NAMALWA (cell line): ENCODE results near the gene NPBWR2.

ENCODE experiments used
- DNase-seq: peaks from one replicate; pipeline ENCODE4 v3.0.0-alpha.2; 2015; ENCODE audit warnings: low spot score

The NPBWR2 gene, protein sequence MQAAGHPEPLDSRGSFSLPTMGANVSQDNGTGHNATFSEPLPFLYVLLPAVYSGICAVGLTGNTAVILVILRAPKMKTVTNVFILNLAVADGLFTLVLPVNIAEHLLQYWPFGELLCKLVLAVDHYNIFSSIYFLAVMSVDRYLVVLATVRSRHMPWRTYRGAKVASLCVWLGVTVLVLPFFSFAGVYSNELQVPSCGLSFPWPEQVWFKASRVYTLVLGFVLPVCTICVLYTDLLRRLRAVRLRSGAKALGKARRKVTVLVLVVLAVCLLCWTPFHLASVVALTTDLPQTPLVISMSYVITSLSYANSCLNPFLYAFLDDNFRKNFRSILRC

DNA sequence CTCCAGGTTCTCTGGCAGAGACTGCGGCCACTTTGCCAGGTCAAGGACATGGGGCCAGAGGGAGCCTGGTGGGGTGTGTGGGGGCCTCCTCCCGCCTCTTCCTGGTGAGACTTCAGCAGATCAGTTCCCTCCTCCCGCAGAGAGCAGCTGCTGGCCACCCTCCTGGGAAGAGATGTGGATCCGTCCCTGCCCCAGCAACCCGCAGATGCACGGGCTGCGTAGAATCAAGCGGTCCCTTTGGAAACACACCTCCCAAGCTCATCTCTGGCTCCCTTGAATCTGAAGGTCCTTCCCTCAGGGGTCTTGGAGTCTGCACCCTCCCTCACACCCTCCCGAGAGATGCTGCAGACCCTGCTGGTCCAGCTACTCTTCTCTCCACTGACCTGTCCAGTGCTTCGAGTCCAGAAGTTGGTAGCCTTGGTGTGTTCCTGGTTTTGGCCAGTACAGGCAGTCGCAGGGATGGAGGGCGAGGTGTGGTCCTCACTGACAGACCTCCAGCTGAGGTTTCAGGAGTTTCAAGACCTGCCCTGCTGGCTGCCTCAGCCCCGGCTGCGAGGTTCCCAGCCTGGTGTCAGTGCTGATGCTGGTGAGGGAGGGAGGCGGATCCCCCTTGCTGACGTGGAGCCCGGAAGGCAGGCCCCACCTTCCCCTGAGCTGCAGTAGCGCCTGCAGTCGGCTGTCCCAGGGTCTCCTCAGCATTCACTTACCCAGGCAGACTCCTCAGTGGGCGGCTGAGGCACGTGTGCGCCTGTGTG lies at the start of gene NPBWR2:
Gene NPBWR2, minus strand, starts transcription at position 585 of the 755 bp plus-strand sequence. CDS start 734 bp downstream, outside the sequence.
- DNase-seq: peak; percentile 79

DNA sequence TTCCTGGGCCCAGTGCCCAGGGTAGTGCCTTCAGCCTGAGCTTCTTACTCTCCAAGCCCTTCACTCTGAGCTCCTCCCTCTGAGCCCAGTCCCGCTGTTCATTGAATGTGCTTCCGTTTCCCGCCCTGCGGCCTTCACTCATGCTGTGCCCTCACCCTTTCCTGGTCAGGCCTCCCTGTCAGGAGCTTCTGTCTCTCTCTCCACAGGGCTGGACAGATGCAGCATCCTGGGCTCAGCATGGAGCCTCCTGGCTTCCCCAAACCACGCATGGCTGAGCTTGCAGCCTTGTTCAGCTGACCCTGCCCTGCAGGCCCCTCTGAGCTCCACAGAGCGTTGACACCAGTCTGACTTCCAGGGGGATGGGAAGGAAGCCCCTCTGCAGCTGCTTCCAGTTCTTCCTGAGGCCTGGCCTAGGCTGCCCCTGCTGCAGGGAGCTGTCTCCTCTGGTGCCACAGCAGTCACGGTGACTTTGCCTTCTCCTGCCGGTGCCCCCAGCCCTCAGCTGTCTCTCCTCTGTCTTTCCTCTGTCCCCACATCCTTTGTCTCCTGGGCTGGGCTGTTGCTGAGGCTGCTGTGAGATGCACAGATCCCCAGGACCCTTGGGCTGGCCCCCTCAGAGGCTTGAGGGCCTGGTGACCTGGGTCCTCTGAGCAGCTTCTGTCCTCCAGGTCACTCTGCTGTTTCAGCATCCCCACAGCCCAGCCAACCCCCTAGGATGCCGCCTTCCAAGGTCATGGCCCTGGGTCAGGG lies 48.9 kb upstream of the NPBWR2 start:
- no peak for DNase-seq

DNA sequence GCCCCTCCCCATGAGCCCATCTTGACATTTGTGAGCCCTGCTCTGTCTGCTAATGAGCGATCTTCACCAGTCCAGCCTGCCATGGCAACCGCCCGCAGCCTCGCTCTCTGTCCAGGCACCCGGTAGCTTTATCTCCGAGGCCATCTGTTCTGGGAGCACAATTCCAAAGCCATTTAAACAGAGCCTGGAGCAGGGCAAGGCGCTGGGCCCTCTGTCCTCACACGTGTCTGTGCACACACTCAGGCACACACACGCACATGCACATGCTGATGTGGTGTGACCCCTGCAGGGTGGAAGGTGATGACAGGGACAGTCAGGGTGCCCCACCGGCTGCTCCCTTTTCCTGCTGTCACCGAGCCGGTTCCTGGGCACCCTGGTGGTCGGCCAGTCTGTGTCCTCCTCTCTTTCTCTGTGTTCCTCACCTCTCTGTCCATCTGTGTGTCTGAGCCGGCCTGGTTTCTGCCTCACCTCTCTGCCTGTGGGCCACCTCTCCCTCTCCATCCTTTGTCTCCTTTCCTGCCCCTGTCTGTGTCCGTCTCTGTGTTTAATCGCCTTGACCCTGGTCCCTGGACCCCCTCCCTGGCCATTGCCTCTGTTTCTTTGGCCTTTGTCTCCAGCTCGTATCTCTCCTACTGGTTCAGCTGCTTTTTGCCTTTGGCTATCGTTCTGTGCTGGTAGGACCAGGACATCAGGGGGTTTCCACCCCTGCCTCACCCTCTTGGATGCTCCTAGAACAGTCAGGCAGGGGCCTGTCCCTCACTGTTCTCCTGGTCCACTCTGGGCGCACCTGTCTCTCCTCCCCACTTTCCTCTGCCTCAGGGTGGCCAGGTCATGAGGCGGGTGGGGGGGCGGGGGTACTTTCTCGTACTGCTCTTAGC lies 48.1 kb upstream of the NPBWR2 start:
- no peak for DNase-seq

DNA sequence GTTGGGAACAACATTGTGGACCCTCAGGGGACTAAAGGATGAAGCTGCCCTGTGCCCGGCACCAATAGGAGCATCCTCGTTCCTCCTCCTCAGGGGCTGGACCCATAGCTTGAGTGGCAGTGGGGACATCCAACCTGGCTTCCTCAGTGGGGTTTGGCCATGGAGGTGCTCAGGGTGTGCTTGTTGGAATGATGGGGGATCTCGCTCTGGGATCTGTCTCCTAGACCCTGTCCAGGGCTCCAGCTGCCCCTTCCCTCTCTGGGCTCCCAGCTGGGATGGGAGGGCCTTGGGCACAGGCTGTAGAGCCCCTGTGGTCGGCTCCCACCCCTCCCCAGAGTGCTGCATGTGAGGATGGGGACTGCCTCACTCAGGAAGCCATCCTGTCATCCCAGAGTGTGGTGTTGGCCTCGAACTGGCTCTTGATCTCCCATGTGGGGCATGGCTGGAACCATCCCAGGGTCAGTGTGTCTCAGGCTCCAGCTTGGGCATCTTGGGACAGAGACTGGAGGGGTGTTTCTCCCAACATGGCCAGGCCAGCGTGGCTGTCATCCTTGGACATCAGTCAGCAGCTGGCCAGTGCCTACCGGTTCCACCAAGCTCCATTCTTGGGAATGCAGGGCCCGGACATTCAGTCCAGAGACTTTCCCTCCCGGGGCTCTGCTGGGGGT lies 47.4 kb upstream of the NPBWR2 start:
- no peak for DNase-seq

DNA sequence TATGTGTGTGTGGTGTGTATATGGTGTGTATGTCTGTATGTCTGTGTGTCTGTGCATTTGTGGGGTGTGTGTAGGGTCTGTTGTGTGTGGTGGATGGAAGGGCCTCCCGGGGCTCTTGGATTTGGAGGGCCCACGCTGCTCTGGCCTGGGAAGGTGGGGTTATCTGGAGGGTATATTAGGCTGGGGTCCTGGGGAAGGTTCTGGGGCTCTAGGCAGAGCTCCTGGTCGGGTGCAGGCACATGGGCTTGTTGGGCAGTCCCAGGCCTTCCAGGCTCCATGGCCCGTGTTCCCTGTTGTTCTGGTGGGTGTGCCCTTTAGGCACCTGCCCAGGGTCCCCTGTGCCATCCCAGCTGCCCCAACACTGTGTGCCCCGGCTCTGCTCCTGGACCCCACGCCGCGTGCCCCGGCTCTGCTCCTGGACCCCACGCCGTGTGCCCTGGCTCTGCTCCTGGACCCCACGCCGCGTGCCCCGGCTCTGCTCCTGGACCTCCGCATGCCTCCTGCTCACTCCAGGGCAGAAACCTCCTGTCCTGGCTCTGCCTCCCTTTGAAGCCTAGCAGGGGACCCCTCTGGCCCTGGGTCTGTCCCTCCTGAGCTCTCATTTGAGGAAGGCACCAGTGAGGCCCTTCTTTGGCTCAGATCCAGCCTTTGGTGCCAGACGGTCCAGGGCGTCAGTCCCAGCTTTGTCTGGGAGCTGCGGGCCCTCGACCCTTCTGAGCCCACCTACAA lies 46.7 kb upstream of the NPBWR2 start:
- no peak for DNase-seq

DNA sequence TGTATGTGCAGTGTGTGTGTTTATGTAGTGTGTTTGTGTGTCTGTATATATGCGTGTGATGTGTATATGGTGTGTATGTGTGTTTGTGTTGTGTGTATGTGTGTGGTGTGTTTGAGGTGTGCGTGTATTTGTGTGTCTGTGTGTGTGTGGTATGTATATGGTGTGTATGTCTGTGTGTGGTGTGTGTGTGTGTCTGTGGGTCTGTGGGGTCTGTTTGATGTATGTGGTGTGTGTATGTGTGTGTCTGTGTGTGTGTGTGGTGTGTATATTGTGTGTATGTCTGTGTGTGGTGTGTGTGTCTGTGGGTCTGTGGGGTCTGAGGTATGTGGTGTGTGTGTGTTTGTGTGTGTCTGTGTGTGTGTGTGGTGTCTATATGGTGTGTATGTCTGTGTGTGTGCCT lies 46.0 kb upstream of the NPBWR2 start:
- DNase-seq: no peak

DNA sequence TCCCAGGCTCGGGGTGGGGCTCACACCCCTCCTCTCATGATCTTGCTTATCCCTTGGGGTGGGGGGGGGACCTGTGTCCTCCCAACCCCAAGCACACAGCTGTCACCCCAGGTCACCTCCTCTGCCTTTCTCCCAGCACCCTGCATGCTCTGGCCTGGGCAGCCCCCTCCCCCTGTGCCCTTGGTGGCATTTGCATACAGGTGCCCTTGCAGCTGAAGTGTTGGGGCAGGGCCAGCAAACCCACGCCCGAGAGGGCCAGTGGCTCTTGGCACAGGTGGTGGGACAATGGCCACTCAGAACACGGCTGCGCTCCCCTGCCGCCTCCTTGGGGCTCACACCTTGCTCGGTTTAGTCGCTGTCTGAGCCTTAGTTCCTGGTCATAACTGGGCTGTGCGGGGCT lies 45.5 kb upstream of the NPBWR2 start:
- no peak for DNase-seq

DNA sequence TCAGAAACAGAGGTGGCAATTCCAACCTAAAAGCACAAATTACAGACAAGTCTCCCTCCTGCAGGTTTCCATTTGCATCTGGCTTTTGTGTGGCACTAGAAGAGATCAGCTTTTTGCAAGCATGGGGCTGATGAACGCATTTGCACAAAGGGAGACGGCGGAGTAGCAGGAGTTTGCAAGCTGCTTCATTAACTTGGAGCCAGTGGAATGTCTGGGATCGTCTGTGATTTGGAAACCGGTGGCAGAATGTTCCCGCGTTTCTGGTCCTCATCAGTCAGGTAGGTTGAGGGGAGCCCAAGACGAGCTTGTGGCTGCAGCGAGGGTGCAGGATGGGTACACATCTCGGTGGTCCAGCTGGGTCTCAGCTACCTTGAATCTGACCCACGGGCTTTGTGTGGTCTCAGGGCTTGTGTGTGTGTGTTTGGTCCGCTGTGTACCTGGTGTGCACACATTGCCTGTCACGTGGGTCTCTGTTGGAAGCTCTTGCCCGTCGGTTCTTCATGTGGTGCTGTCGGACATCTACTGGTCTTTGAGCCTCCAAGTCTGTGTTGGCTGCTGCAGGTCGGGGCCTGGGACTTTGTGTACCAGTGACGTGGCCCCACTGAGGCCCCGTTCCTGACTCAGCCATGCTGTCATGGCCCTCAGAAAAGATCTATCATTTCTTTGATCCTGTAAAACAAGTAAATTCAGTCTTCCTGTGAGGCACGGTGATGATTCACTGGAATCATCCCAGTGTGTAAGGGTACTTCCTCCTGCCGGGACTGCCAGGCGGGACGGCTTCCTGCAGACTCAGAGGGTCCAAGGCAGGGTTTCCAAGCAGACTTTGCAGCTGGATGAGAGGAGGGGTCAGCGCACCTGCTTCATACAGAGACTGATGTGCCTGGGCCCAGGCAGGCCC lies 44.5 kb upstream of the NPBWR2 start:
- DNase-seq: no peak

DNA sequence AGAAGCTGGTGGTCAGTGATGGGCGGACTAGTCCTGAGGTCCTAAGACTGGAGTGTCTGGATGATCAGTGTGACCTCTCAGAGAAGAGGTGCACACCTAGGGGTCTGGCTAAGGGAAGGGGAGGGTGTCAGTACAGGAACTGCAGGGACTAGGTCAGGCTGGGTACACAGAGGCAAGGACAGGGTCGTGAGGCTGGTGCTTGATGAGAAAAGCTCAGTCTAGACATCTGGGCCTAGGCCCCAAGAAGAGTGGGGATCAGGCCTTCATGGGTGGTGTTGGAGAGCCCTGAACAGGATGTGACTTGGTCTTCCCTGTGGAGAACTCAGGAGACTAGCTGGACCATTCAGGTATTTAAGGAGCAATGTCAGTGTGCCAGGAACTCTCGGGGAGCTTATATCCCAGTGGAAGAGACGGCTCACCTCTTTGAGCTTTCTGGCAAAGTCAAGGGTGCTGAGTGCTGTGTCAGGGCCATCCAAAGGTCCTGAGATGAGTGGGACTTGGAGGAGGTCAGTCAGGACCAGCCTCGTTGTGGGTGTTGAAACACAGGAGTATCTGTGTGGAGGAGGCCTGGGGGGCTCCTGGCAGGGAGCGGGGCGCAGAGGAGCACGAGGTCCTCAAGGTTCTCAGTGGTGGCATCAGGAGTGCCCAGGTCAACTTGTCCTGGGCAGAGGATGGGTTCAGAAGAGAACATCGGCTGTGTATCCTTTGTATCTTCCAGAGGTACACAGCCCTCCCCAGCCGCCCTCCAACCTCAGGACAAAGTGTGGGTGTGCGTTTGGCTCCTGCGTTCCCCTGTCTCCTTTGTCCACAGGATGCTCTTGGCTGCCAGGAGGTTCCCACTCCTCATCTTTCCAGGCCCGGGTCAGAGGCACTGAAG lies 43.6 kb upstream of the NPBWR2 start:
- DNase-seq: no peak

DNA sequence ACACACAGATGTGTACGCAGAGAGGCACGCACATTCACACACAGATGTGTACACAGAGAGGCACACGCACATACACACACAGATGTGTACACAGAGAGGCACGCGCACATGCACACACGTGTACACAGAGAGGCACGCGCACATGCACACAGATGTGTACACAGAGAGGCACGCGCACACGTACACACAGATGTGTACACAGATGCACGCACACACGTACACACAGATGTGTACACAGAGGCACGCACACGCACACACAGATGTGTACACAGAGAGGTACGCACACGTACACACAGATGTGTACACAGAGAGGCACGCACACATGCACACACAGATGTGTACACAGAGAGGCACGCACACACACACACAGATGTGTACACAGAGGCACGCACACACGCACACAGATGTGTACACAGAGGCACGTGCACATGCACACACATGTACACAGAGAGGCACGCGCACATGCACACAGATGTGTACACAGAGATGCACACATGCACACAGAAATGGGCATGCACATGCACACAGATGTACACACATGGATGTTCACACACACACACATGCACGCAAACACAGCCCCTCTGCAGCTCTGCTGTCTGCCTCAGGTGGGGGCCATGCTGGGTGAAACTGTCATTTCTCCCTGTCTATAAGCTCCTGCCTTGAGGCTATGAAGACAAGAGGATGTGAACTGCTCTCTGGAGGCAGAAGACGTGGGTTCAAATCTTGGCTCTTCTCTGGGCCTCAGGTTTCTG lies 42.6 kb upstream of the NPBWR2 start:
- no peak for DNase-seq

DNA sequence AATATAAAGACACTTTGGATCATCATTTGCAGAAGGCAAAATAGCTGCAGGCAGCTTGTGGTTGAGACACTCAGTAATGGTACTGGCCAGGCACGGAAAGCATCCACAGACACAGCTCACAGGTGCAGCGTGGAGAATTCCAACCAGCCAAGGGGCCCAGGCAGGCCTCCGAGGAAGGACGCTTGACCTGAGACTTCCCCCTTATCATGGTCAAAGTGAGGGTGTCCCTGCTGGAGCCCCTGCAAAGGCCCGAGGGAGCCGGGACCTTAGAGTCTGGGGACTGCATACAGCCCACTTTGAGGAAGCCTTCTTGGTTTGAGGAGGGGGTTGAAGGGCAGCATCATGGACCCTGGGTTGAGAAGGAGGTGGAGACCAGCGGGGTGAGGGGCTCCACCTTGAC lies 41.8 kb upstream of the NPBWR2 start:
- DNase-seq: no peak

DNA sequence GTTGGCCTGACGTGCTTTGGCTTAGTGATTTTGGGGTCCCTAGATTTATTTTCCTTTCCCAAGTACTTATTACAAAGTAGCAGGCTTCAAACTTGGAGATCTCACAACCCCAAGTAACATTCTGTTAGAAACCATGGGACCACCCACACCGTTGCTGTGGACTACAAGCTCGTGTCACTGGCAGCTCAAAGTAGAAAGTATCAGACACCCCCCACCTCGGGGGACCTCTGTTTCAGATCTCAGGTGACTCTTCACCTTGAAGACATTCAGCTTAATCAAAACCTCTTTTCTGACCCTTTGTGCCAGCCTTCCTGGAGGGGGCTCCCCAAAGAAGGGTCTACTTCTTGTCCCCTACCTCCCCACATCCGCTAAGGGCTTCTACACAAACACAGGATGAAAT lies 41.2 kb upstream of the NPBWR2 start:
- no peak for DNase-seq

DNA sequence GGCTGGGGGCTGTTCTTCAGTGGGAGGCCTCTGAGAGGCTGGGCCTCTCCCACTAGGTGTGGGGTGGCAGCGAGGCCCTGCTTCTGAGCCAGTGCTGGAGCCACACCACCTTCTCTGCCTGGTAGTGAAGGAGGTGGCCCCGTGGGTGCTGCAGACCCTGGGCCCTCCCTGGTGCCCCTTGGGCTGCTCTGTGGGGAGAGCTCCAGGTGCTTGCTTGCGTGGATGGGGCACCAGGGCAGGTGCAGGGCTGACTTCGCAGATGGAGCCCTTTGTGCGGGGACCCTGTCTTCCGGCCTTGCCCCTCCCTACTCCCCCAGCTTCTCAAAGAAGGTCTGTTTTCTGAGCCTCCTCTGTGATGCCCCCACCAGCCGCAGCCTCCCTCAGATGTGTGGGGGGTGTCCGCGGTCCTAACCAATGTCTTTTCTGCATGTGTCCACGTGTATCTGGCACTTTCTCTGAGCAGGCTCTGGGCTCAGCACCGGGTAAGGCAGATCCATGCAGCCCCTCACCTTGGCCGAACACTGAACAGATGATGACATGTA lies 39.6 kb upstream of the NPBWR2 start:
- no peak for DNase-seq

DNA sequence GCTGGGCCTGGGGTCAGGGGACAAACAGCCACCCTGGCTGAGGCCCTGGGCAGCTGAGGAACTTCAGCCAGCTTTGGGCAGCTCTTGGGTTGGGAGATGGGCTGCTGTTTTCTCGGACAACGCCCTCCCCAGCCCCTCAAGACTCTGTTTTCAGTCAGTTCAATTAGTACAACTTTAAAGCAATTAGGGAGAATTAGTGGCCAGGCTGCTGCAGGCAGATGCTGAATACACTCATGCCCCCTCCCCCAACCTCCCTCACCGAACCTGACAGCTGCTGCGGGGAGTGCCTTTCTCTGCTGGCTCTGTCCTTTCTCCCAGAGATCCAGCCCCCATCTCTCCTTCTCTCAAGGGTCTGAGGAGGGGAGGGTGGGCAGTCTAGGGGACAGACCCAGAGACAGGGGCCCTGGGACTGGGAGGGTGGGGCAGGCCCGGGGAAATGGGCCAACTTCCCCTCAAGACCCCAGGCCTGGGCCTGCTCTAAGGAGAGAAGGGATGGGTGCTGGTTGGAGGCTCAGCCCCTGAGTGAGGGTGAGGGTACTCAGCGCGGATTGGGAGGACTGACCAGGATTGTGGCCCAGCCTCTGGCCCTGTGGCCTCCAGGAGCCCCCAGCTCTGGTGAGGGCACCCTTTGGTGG lies 39.1 kb upstream of the NPBWR2 start:
- DNase-seq: no peak

DNA sequence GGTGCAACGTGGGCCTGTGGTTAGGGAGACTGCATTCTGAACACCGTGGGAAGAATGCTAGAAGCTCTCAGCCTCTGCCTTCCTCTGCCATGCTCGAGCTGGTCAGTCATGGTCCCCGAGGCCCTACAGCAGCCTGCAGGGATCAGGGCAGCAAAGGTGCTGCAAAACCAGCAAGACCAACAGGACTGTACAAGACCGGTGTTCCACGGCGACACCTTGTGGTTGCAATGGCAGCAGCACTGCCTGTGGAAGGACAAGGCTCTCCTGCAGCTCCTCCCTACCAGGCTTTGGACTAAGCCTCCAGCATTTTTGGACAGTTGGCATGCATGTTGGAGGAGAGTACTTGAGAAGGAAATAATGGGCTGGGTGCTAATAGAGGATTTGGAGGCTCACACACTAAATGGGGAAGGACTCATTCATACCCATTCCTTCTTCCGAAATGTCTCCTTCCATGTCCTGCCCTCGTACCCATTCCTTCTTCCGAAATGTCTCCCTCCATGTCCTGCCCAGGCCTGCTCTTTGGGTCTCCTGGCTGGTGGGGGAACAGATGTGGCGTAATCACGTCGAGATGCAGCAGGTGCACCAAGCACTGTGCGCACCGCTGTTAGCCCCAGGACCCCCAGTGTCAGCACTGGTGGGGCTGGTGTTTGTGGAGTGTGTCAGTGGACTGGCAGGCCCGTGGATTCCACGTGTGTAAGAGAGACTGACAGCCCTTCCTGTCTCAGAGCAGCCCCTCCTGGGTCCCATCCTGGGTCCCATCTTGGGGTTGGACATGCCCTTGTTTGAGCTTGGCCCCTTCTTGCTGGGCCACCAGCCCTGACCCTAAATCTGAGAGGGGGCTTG lies 38.3 kb upstream of the NPBWR2 start:
- peak; percentile 28 for DNase-seq
